A549 treated with CpdA at 1 μM for 4 hours (cell line): Measurements from ENCODE around the gene KRTAP25-1. TPM values are rescaled to one million over a fixed set of nuclear protein-coding genes. Genes with fewer than 3 reads are reported as not detected.

Experiments used
- total RNA-seq: library from RNA; stranded (reverse); fragments of 200-300 nt; extraction: Qiagen RNA extraction; gene quantifications from 5 replicates; pipeline ENCODE4 v1.2.3, GENCODE V29; 2022; ENCODE audit warnings: low read depth

The KRTAP25-1 gene
- total RNA-seq, result not detected in 5 replicates

GRCh38 chr21:30289215-30289614 is at the start of gene KRTAP25-1:
Gene KRTAP25-1, minus strand, starts transcription at chr21:30289514. Its CDS starts 24 bp downstream, at chr21:30289490.

GRCh38 chr21:30337276-30337744 is 48.0 kb upstream of the KRTAP25-1 start, which contains the start of gene KRTAP27-1:
Gene KRTAP27-1, minus strand, starts transcription at chr21:30337694. Its CDS starts 26 bp downstream, at chr21:30337668.

GRCh38 chr21:30320215-30320614 is 30.9 kb upstream of the KRTAP25-1 start, which contains the start of gene KRTAP26-1:
Gene KRTAP26-1, minus strand, starts transcription at chr21:30320315. Its CDS starts 280 bp downstream, at chr21:30320035.

GRCh38 chr21:30282850-30283249 is 6.5 kb downstream of the KRTAP25-1 start, which contains the start of gene KRTAP24-1:
Gene KRTAP24-1, minus strand, starts transcription at chr21:30282950. Its CDS starts 18 bp downstream, at chr21:30282932.

Other genes starting within 250 kb of the KRTAP25-1 start
- not detected in 5 replicates for gene CLDN17, start 122.7 kb downstream of the KRTAP25-1 start, total RNA-seq
- not detected in 5 replicates for gene CLDN8, start 73.4 kb downstream of the KRTAP25-1 start, total RNA-seq
- gene KRTAP24-1, start 6.6 kb downstream of the KRTAP25-1 start, total RNA-seq, result not detected in 5 replicates
- gene KRTAP26-1, start 30.8 kb upstream of the KRTAP25-1 start, total RNA-seq, result not detected in 5 replicates
- not detected in 5 replicates for gene KRTAP27-1, start 48.2 kb upstream of the KRTAP25-1 start, total RNA-seq
- not detected in 5 replicates for gene KRTAP23-1, start 59.1 kb upstream of the KRTAP25-1 start, total RNA-seq
- gene KRTAP13-2, start 82.8 kb upstream of the KRTAP25-1 start, total RNA-seq, result not detected in 5 replicates
- gene KRTAP13-1, start 106.5 kb upstream of the KRTAP25-1 start, total RNA-seq, result not detected in 5 replicates
- gene KRTAP13-3, start 136.4 kb upstream of the KRTAP25-1 start, total RNA-seq, result not detected in 5 replicates
- gene KRTAP13-4, start 140.7 kb upstream of the KRTAP25-1 start, total RNA-seq, result not detected in 5 replicates
- gene KRTAP15-1, start 150.8 kb upstream of the KRTAP25-1 start, total RNA-seq, result not detected in 5 replicates
- not detected in 5 replicates for gene KRTAP19-1, start 190.9 kb upstream of the KRTAP25-1 start, total RNA-seq
- gene KRTAP19-2, start 197.9 kb upstream of the KRTAP25-1 start, total RNA-seq, result not detected in 5 replicates
- gene KRTAP19-3, start 202.5 kb upstream of the KRTAP25-1 start, total RNA-seq, result not detected in 5 replicates
- gene KRTAP19-4, start 207.7 kb upstream of the KRTAP25-1 start, total RNA-seq, result not detected in 5 replicates
- not detected in 5 replicates for gene KRTAP19-5, start 212.6 kb upstream of the KRTAP25-1 start, total RNA-seq